Activated CD4-positive, alpha-beta T cell treated with anti-CD3 and anti-CD28 coated beads, Interleukin-2, amount 10 ng/mL, durations not matched to agents 24 days and 14 days (primary cell): Measurements from ENCODE around the gene GHRH. TPM values are rescaled to one million over a fixed set of nuclear protein-coding genes. Genes with fewer than 3 reads are reported as not detected.
A peak's percentile ranks its signal among the peaks of the same experiment; 100 is the strongest.

ENCODE experiments used
- DNase-seq: peaks from one replicate; pipeline ENCODE4 v3.0.0; 2022
- H3K27ac Mint-ChIP-seq: one replicate; pipeline ENCODE4 v1.8.0; 2022; ENCODE audit warnings: mild to moderate bottlenecking, mixed read lengths
- H3K27me3 Mint-ChIP-seq: one replicate; pipeline ENCODE4 v1.8.0; 2022; ENCODE audit warnings: mixed read lengths
- H3K36me3 Mint-ChIP-seq: one replicate; pipeline ENCODE4 v1.8.0; 2022; ENCODE audit warnings: low read depth, mild to moderate bottlenecking, mixed read lengths
- H3K4me1 Mint-ChIP-seq: one replicate; pipeline ENCODE4 v1.8.0; 2021; ENCODE audit warnings: mixed read lengths
- H3K4me3 Mint-ChIP-seq: one replicate; pipeline ENCODE4 v1.8.0; 2022; ENCODE audit warnings: mild to moderate bottlenecking, moderate library complexity, mixed read lengths
- H3K9me3 Mint-ChIP-seq: one replicate; pipeline ENCODE4 v1.8.0; 2021; ENCODE audit warnings: mixed read lengths
- intact Hi-C: fragments of 100-400 bp; cut with micrococcal nuclease; formaldehyde crosslinking; loops from one replicate; pipeline ENCODE4 v1.15.1; 2023
- total RNA-seq: library from RNA; stranded (reverse); gene quantifications from 2 replicates; pipeline ENCODE4 v1.2.3, GENCODE V29; 2022

The GHRH gene
- total RNA-seq, 1 donor from 2014 or later: not detected

DNA sequence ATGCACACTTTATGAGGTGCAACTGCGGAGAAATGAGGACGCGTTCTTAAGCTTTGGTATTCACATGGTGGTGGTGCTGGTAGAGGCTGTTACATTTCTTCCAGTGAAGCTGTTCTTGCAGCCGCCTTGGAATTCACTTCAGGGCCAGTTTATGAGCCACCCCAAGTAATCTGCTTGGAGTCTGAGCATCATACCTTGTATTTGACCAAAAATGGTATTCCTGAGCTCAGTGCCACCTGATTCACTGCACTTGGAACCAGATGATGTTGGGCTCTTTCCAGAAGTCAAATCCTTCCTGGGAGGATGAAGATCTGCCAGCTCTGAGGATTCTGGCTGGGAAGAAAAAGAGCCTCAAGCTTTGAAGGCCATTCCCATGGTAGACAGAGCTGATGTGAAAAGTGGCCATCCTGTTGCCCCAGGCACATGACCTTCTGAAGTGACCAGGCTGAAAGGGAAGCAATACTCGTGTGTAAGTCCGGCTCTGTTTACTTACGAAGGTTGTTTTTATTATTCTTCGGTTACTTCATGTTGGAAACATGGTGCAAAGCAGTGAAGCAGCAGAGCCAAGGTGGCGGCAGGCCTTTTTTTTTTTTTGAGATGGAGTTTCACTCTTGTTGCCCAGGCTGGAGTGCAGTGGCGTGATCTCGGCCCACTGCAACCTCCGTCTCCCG is 35.6 kb upstream of the GHRH start:
- H3K4me3 Mint-ChIP-seq: no peak overlapping the region
- H3K9me3 Mint-ChIP-seq: peaks cover 4% of the 10 kb centered on the region
- no peak overlapping the region for H3K27ac Mint-ChIP-seq
- H3K36me3 Mint-ChIP-seq: peaks cover 51% of the 10 kb centered on the region
- H3K27me3 Mint-ChIP-seq: no peaks in the 10 kb centered on the region
- peaks cover 35% of the 10 kb centered on the region for H3K4me1 Mint-ChIP-seq
- DNase-seq: no peak
- intact Hi-C loops: loop anchor here (5.0 kb wide), 1 partner anchor 50 kb away; the partner anchor contains the start of gene SRC

GRCh38 chr20:37296371-37296770 is 34.8 kb upstream of the GHRH start:
- Mint-ChIP-seq H3K27me3 (no peaks in the 10 kb centered on the region), H3K4me1 (peaks cover 38% of the 10 kb centered on the region), H3K27ac (no peak overlapping the region), H3K4me3 (no peak overlapping the region), H3K9me3 (peaks cover 4% of the 10 kb centered on the region), H3K36me3 (peaks cover 47% of the 10 kb centered on the region)
- intact Hi-C loops: loop anchor here (5.0 kb wide), 1 partner anchor 51 kb away; the partner anchor contains the start of gene SRC
- no peak for DNase-seq

DNA sequence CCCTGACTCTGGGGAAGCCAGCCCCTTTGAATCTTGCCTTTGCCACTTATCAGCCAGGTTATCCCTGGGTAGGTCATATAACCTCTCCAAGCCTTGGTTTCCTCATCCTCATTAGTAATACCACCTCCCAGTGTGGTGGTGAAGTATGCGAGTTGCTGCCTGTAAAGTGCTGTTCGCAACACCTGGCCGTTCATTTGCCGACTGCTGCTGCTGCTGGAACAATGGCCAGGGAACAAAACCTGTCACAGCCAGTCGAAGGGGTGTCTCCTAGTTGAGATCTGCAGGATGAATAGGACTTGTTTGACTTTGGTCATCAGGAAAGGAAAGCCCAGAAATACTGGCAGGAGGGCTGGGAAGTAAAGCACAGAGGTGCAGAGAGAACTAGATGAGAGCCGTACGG is 34.0 kb upstream of the GHRH start:
- H3K9me3 Mint-ChIP-seq: peaks cover 4% of the 10 kb centered on the region
- no peak overlapping the region for H3K27ac Mint-ChIP-seq
- no peak for DNase-seq
- peaks cover 42% of the 10 kb centered on the region for H3K4me1 Mint-ChIP-seq
- peaks cover 46% of the 10 kb centered on the region for H3K36me3 Mint-ChIP-seq
- no peak overlapping the region for H3K4me3 Mint-ChIP-seq
- no peaks in the 10 kb centered on the region for H3K27me3 Mint-ChIP-seq
- intact Hi-C loops: loop anchor here (5.0 kb wide), 1 partner anchor 52 kb away; the partner anchor contains the start of gene SRC

- Mint-ChIP-seq H3K36me3 (peaks cover 41% of the 10 kb centered on the region), H3K27me3 (no peaks in the 10 kb centered on the region), H3K4me1 (peaks cover 40% of the 10 kb centered on the region), H3K27ac (no peak overlapping the region), H3K4me3 (no peak overlapping the region), H3K9me3 (peaks cover 4% of the 10 kb centered on the region)
- intact Hi-C loops: loop anchor here (5.0 kb wide), 1 partner anchor 52 kb away; the partner anchor contains the start of gene SRC
- DNase-seq: no peak
Measured at GRCh38 chr20:37295001-37295400, 33.4 kb upstream of the GHRH start.

DNA sequence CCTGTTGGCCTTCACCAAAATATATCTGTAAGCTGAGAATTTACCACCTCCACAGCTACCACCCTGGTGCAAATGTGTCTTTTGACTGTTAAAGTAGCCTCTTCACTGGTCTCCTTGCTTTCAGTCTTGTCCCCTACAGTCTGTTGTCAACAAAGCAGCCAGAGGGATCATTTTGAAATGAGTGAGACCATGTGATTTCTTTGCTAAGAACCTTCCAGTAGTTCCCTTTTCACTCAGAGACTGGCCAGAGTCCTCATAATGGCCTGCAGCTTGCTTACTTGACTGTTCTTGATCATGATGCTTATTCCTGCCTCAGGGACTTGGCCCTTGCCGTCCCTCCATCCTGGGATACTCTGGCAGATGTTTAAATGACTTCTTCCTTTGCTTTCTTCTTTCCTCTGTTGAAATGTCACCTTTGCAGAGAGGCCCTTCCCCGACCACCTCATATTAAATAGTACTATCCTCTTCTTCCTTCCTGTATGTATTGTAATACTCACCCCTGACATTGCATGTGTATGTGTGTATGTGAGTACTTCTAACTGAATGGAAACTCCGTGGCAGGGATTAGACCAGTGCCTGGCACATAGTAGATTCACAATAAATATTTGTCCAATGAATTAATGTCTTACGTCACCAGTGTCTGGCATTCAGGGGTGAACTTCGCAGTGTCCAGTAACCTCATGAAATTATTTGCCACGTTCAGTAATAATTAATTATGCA is 32.8 kb upstream of the GHRH start:
- Mint-ChIP-seq H3K9me3 (peaks cover 4% of the 10 kb centered on the region), H3K36me3 (peaks cover 38% of the 10 kb centered on the region), H3K4me3 (no peak overlapping the region), H3K27me3 (no peaks in the 10 kb centered on the region), H3K27ac (no peak overlapping the region), H3K4me1 (peaks cover 40% of the 10 kb centered on the region)
- intact Hi-C loops: no loop called here
- no peak for DNase-seq

DNA sequence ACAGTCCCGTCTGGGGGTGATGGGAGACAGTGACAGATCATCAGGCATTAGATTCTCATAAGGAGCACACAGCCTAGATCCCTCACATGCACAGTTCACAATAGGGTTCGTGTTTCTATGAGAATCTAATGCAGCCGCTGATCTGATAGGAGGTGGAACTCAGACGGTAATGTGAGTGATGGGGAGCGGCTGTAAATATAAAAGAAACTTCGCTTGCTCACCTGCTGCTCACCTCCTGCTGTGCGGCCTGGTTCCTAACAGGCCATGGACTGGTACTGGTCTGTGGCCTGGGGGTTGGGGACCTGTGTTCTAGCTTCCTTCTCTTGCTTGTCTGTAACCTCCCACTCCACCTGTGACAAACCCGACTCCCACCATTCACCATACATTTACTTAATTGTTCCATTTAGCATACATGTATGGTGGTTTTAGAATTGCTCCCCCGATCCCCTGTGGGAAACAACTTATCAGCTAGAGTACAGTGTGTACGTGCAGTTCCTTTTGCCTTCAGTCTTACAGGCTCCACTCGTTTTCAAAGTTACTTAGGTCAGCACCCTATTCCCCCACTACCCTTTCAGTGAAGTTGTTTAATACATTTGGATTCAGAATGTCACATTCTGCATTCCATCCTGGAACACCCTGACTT is 31.8 kb upstream of the GHRH start:
- H3K27me3 Mint-ChIP-seq: no peaks in the 10 kb centered on the region
- H3K36me3 Mint-ChIP-seq: peaks cover 34% of the 10 kb centered on the region
- H3K27ac Mint-ChIP-seq: no peak overlapping the region
- intact Hi-C loops: no loop called here
- H3K9me3 Mint-ChIP-seq: peaks cover 4% of the 10 kb centered on the region
- H3K4me1 Mint-ChIP-seq: peaks cover 41% of the 10 kb centered on the region
- DNase-seq: no peak
- no peak overlapping the region for H3K4me3 Mint-ChIP-seq

GRCh38 chr20:37291724-37292126 is 30.1 kb upstream of the GHRH start:
- peak overlapping the region; percentile 77 for H3K27ac Mint-ChIP-seq
- H3K9me3 Mint-ChIP-seq: peaks cover 4% of the 10 kb centered on the region
- H3K36me3 Mint-ChIP-seq: peaks cover 27% of the 10 kb centered on the region
- H3K4me3 Mint-ChIP-seq: peak overlapping the region; percentile 46
- peaks cover 4% of the 10 kb centered on the region for H3K27me3 Mint-ChIP-seq
- DNase-seq: no peak
- H3K4me1 Mint-ChIP-seq: peaks cover 36% of the 10 kb centered on the region
- intact Hi-C loops: no loop called here

DNA sequence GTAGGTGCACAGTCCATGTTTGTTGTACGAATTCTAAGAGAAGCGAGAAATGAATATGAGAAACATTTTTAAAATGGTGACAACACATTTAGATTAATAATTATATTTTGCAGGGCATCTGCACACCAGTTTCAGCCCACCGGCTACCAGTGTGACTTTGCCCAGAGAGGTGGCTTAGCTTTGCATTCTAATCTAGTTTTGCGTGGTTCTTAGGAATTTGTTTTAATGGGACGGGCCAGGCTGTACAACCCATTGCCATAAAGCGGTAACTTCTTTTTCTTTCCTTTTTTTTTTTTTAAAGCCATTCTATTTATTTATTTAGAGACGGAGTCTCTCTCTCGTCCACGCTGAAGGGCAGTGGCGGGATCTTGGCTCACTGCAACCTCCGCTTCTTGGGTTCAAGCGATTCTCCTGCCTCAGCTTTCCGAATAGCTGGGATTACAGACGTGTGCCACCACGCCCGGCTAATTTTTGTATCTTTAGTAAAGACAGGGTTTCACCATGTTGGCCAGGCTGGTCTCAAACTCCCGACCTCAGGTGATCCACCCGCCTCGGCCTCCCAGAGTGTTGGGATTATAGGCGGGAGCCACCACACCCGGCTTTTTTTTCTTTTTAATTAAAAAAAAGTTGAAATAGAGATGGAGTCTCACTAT is 28.7 kb upstream of the GHRH start:
- peak overlapping the region; percentile 94 for H3K27ac Mint-ChIP-seq
- no peak for DNase-seq
- H3K9me3 Mint-ChIP-seq: peaks cover 4% of the 10 kb centered on the region
- H3K27me3 Mint-ChIP-seq: peaks cover 6% of the 10 kb centered on the region
- intact Hi-C loops: no loop called here
- H3K36me3 Mint-ChIP-seq: peaks cover 24% of the 10 kb centered on the region
- peak overlapping the region; percentile 90 for H3K4me3 Mint-ChIP-seq
- H3K4me1 Mint-ChIP-seq: peaks cover 27% of the 10 kb centered on the region

DNA sequence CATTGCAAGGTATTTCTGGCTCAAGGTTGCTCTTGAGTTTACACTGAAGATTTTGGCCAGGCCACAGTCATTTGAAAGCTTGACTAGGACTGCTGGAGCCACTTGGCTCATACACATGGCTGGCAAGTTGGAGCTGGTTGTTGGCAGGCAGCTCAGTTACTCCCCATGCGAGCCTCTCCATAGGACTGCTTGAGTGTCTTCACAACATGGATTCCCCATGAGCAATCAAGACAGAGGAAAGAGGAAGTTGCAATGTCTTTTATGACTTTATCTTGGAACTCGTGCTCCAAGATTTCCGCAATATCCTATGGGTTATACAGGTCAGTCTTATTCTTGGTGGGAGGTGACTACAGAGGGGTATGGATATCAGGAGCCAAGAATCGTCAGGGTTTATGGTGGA is 26.5 kb upstream of the GHRH start:
- H3K4me3 Mint-ChIP-seq: peak overlapping the region; percentile 47
- H3K27ac Mint-ChIP-seq: peak overlapping the region; percentile 68
- peaks cover 12% of the 10 kb centered on the region for H3K4me1 Mint-ChIP-seq
- peaks cover 4% of the 10 kb centered on the region for H3K9me3 Mint-ChIP-seq
- intact Hi-C loops: no loop called here
- peaks cover 14% of the 10 kb centered on the region for H3K36me3 Mint-ChIP-seq
- peaks cover 6% of the 10 kb centered on the region for H3K27me3 Mint-ChIP-seq
- DNase-seq: no peak

DNA sequence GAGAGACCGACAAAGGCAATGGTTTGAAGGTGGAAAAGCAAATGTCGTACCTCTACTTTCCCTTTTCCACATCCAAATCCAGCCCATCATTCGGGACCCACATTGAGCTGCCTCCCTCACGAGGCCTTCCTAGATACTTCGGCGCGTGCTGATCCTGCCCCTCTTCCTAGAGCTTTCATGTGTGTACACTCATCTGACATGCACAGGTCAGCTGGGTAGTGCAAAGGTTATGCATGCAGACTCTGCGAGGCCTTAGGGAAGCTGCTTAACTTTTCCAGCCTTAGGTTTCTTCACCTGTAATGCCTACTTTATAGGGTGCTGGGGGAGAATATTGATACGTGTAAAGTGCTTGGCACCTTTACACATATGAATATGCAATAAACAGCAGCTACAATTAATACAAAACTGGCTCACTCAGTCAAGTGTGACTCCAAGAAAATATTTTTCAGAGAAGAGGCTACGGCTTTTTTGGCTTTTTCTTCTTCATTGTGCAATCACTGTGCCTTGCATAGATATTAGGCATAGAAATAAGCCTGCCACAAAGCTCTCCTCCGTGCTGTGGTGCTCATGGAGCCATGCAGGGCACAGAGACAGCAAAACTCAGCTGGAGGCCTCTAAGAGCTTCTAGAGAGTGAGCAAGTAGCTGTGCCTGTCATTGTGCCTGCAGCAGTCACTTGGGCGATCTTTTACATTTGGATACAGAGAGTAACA is 24.2 kb upstream of the GHRH start:
- Mint-ChIP-seq H3K4me3 (no peak overlapping the region), H3K4me1 (peaks cover 2% of the 10 kb centered on the region), H3K9me3 (no peaks in the 10 kb centered on the region), H3K36me3 (peaks cover 2% of the 10 kb centered on the region), H3K27me3 (peaks cover 6% of the 10 kb centered on the region), H3K27ac (no peak overlapping the region)
- intact Hi-C loops: no loop called here
- DNase-seq: no peak

GRCh38 chr20:37284691-37285161 is 23.1 kb upstream of the GHRH start:
- no peak overlapping the region for H3K27ac Mint-ChIP-seq
- intact Hi-C loops: no loop called here
- H3K27me3 Mint-ChIP-seq: peaks cover 6% of the 10 kb centered on the region
- no peak overlapping the region for H3K4me3 Mint-ChIP-seq
- H3K4me1 Mint-ChIP-seq: peaks cover 2% of the 10 kb centered on the region
- H3K9me3 Mint-ChIP-seq: no peaks in the 10 kb centered on the region
- no peak for DNase-seq
- H3K36me3 Mint-ChIP-seq: peaks cover 2% of the 10 kb centered on the region

GRCh38 chr20:37283530-37284195 is 22.0 kb upstream of the GHRH start:
- no peak for DNase-seq
- Mint-ChIP-seq H3K4me1 (peaks cover under 1% of the 10 kb centered on the region), H3K4me3 (no peak overlapping the region), H3K27ac (no peak overlapping the region), H3K9me3 (no peaks in the 10 kb centered on the region), H3K36me3 (no peaks in the 10 kb centered on the region), H3K27me3 (peaks cover 6% of the 10 kb centered on the region)
- intact Hi-C loops: no loop called here

DNA sequence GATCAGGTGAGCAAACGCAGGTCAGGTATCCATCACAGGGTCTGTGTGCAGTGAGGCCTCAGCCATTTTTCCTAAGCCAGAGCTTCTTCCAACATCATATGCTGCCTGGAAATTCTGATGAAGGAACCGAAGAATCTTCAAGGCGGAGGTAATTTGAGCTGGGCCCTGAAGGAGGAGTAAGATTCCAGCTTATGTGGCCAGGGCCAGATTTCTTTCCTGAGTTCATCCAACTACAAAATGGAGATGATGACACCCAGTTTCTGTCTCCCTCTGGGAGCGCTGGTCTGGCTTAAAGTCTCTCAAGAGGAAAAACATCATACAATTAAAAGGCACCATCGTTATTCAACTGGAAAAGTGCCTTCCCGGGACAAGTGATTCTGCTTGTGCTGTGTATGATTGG is 20.9 kb upstream of the GHRH start:
- Mint-ChIP-seq H3K4me3 (no peak overlapping the region), H3K36me3 (no peaks in the 10 kb centered on the region), H3K27ac (no peak overlapping the region), H3K27me3 (peaks cover 6% of the 10 kb centered on the region), H3K9me3 (no peaks in the 10 kb centered on the region), H3K4me1 (no peaks in the 10 kb centered on the region)
- no peak for DNase-seq
- intact Hi-C loops: no loop called here
